GM19238 (cell line): Measurements from ENCODE around the gene OLIG3.

ENCODE experiments used
- DNase-seq: peaks from one replicate; pipeline ENCODE4 v3.0.0; 2011; ENCODE audit warnings: low spot score; ENCODE audit not compliant: insufficient read length

OLIG3 gene

DNA sequence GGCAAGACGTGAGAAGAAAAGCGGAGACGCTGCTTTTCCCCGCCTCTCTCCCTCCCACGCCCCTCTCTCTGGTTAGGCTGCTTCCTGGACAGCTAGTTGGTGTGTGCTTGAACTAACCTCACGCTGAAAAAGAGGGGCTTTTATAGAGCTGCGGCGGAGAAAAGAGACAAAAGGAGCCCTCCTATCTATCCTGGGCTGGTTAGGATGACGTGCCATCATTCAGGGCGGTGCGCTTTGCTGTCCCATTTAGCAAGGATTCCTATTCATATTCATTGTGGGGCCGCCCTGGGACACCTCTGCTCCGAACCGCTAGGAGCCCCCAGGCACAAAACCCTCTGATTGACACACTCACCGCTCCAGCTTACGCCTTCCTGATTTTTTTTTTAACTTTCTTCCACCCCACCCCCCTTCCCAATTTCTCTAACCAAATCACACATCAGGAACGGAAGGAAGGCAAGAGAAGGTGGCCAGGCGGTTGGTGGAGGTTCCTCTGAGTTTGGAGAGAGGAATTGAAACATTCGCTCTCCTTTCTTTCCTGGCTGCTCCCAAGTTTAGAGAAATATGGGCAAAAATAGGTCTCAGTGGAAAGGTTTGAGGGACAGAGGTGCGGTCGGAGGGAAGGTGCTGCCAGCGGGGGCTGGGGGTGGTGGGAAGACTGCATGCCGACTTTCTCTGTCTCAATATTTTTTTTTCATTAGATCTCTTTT lies at the start of gene OLIG3:
Gene OLIG3, minus strand, starts transcription at position 114 of the 707 bp plus-strand sequence. CDS start 224 bp downstream, outside the sequence.
- DNase-seq: no peak

DNA sequence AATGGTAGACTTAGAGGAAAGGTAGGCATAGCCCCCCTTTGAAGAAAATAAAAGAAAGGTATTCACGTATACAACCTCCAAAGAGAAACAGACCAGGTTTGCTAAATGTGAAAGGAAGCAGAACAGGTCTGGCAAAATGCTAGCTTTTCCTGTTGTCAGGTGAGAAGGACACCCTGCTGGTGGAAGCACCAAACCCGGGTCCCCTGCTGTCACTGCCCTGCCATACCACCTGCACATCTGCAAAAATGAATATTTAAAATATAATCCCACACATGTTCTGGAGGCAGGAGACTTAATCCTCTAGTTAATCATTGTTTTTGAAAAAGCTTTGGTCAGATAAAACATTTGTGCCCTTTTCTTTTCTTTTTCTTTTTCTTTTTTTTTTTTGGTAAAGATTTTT lies 48.9 kb upstream of the OLIG3 start:
- DNase-seq: no peak

DNA sequence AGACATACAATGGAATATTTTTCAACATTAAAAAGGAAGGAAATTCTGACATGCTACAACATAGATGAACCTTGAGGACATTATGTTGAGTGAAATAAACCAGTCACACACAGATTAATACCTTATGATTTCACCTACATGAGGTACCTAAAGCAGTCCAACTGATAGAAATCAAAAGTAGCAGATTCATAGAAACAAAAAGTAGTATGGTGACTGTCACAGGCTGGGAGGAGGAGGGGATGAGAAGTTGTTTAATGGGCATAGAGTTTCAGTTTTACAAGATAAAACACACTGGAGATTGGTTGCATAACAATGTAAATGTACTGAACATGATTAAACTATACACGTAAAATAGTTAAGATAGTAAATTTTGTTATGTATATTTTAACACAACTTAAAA lies 48.5 kb upstream of the OLIG3 start:
- no peak for DNase-seq

DNA sequence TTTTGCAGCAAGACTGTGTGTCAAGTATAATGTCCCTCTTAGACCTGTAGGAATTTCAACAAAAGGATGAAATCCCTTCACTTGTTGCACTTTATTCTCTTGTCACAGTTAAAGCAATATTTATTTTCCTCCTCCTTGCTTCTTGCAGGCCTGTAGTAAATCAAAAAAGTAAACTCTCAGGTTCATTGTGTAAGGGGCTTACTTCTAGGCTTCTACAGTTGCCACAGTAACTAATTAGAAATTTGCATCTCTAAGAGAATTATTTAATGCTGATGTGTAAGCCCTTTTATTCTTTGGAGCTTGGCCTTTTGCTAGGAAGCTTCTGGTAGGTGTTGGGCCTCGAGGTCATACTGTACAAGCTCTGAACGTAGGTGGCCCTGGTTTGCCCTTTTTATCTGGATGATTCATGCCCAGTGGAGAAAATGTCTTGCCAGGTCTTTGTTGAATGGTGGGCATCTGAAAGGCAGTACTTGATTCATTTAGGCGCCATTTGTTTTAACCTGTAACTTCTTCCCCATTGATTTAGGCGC lies 47.4 kb upstream of the OLIG3 start:
- no peak for DNase-seq

DNA sequence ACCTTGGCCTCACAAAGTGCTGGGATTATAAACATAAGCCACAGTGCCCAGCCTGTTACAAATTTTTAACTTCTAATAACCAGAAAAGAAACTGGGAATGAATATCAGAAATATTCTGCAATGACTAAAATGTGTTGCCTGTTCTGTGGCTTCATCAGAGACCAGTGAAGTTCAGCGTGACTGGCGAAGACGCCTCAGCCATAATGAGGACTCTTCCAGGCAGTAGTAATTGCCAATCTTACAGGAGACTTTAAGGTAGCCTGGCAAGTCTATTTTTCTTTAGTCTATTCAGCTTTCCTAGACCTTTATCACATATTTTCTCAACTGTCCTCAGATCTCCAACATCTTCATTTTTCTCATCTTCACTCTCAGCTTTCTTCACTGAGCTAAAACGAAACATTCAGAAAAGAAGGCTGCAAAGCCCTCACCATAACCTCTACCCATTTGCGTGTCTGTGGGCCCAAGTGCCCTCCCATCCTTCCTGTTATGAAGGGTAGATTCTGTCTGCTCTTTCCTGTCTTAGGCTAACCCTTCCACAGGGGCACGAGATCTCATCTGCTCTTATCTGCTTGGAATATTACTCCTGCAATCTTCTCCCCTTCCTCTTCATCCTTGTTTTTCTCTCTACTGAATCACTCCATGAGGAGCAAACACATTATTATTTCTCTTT lies 42.0 kb upstream of the OLIG3 start:
- no peak for DNase-seq

DNA sequence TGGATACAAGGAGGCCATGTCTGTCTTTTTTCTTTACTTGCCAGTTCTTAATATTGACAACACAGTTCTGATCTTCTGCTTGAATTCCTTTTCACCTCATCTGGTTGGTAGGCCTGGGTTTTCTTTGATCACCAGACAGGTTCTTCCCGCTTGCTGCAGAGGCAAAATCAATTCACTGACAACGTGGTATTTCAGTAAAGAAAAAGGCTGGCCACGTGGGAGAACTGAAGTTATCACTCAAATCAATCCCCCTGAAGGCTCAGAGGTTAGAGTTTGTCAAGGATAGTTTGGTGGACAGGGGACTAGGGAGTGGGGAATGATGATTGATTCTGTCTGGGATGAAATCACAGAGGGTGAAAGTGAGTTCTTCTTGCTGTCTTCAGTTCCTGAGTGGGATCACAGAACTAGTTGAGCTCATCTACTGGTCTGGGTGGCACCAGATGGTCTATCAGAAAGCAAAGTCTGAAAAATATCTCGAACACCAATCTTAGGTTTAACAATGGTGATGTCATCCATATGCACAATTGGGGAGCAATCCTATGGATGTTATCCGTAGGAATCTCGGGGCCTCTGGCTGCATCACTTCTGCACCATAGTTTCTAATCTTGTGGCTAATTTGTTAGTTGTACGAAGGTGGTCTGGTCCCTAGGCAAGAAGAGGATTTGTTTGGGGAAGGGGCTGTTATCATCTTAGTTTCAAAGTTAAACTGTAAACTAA lies 37.3 kb upstream of the OLIG3 start:
- DNase-seq: no peak

DNA sequence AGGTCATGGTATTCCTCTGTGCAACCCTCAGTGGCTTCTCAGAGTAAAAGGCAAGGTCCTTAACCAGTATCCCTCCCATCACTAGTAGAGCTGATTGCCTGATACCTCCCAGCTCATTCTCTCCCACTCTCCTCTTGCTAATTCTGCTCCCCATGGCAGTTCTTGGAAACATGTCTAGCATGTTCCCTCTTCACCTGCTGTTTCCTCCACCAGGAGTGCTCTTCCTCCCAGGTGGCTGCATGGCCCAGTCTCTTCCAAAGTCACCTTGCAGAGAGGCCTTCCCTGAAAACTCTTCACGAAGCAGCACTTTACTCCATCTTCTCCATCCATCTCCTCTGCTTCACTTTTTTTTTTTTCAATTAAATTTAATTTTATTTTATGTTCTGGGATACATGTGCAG lies 36.2 kb upstream of the OLIG3 start:
- no peak for DNase-seq

DNA sequence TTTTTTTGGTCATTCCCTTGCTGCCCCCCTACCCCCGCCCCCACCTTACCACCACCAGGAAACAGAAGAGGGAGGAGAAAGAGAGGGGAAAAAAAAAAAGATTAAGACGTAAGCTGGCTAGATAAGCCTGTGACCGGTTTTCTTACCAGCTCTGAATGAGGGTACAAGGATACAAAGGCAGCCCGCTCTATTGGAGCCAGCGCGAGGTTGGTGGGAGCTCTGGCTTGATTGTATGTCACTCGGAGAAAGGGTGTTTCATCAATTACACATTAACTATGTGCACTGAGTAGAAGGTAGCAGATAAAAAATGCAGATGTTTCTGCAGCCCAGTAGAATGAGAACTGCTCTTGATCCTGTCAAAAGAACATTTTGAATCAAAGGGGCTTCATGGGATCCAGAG lies 28.6 kb upstream of the OLIG3 start:
- DNase-seq: no peak

DNA sequence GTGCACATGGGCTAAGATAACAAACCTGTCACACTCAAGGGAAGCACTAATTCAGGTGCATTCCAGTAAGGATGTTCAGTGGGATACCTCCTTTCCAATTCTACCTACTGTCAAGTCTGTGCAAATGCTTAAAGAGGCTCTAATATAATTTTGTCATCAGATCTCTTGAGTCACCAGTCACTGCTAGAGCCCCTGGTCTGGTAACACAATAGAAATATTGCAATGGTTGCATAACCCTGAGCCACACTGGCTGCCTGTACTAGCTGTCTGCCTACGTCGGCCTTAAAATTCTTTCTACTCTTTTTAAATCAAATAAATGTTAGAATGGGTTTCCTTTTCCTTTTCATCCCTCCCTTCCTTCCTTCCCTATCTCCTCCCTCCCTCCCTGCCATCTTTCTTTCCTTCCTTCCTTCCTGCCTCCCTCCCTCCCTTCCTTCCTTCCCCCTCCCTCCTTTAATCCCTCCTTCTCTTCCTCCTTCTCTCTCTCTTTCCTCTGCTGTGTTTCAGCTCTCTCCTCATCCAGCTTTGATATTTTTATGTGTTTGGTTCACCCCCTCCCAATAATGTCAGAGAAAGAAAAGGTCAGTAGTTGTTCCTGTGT lies 28.1 kb upstream of the OLIG3 start:
- DNase-seq: no peak

DNA sequence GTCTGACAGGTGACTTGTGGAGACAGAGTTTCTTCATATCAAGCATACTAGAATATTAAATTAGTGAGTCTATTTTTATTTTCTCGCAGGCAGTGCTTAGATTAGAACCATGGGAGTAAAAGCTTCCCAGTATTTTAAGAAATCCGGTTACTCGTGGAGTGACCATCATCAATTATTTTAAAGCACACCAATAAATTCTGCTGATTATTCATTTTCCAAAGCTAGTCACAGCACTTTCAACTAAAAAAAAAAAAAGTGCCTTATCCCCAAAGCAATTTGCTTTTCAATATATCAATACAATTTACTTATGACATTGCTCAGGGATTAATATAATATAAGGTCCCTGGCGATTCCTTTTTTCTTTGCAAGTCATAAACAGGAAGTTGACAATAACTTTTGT lies 26.3 kb upstream of the OLIG3 start:
- no peak for DNase-seq

DNA sequence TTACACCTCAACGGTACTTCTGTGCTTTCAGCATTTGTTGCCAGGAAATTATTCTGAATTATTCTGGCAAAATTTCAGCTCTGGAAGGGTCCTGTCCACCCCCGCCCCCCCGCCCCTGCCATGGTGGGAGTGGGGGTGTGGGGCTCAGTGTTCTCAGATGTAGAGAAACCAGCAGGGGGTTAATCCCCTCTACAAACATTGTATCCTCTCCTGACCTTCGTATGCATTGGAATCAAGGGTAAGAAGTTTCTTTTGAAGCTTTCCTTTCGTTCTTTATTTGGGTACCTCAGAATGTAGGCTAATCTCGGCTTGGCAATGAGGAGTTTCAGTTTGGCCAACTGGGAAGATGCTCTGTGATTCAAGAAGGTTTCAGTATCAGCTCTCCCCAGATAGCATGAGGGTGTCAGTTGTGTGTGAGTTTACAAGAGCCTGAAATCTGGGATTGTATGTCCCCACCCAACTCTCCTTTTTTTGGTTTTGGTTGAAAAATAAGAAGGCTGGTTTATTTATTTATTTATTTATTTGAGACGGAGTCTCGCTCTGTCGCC lies 25.5 kb upstream of the OLIG3 start:
- DNase-seq: no peak

DNA sequence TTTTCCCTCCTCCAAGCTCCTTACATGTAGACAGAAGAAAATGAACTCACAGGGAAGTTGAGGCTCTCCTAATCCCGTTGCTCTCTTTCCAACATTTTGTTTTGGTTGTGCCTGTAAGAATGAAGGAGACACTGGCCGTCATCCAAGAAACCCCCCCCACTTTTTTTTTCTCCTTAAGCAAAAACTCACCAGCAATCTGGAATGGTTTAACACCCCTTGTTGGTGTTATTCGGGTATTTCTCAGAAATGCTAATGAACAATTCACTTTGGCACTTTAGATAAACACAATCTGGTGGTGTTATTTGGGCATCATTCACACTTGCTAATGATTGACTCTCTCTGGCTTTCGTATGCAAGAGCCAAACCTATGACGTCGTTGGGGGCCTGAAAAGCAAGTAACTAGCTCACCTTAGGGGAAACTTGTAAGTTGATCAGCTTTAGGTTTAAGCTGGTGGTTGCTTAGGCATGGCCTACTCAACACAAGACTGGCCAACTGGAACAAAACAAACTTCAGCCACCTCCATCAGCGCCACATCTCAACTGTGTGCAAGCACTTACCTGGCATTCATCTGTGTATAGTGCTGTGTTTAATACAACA lies 24.3 kb upstream of the OLIG3 start:
- no peak for DNase-seq

DNA sequence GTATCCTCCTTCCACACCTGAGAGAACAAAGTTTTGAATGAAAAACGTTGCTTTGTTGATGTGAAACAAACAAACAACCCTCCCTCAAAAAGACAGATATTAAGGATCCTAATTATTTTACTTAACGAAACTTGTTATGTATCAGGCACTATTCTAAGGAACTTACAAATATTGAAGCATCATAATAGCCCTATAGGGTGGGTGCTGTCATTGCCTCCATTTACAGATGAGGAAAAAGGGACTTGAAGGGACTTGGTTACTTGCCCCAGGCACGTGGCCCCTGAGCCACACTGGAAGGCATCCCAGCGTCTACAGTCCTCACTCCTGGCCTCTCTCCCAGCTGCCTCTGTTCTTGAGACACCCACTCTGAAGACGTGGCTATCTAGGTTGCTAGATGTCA lies 20.2 kb upstream of the OLIG3 start:
- DNase-seq: no peak

DNA sequence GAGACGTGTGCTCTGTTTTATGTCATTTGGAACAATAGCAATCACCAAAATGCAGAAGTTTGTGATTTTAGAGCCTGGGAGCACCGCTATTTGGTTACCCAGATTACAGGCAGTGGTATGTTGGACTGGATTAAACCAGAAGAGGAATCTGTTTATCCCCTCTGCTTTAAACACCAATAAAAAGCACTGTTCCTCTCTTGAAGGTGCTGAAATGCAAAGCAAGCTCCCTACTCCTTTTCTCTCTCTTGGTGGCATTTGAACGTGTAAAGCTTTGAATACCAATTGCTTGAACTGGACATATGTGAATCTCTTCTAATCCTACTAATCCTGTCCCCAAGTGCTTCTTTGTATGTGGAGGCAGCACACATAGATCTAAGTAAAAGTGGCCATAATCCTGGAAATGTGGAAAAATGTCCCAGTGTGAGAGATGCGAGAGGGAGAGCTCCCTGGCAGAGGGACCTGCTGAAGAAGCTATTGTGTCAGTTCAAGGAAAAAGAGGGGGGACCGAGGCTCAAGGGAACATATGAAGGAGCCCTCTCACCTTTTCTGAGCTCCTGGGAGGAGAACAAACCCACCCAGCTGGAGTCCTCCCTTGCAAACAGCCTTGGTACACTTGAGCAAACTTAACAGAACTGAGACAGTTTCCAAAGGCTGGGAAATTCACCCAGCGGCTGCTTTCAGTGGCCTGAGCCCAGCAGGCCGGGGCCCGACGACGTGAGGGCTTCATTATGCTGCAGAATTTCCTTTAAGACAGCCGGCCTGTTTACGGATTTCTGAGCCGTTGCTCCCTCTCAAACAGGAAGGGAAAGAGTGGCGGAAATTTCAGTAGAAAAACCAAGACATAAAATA lies 18.8 kb upstream of the OLIG3 start:
- DNase-seq: no peak

DNA sequence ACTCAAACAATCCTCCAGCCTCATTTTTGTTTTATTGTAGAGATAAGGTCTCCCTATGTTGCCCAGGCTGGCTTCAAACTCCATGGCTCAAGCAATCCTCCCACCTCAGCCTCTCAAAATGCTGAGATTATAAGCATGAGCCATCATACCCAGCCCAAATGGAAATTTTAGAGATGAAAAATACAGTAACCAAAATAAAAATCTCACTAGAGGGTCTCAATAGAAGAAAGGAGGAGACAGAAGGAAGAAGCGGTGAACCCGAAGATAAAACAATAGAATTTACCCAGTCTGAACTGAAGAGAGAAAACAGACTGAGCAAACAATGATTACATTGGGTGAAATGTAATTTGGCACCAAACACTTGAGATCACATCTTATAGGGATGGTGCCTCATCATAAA lies 16.7 kb upstream of the OLIG3 start:
- no peak for DNase-seq

DNA sequence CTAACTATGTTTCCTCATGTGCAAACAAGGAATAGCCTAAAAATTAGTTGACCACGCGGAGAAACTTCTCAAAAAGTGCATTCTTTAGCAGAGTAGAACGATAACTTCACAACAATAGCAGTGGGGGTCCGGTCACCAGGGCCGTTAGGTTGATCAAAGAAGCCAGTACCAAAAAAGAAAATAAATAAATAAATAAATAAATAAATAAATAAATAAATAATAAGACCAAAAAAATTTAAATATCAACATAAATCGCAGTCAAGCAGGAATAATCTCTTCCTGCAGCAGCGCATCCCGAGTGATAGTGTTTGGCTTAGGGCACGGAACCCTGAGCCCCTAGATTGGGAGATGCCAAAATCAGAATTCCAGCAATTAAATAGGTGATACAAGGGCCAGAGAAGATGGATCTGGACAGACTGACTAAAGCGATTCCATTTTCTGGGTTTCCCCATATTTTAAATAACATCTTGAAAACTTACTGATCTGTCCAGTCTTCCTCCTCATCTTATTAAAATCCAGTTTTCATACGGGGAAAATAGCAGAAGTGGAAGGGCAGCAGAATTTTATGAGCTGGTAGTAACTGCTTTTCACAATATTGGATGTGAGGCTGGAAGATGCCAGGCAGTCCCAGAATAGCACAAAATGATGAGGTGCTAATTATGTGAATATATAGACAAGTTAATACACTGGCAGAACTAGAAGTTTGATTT lies 4.4 kb upstream of the OLIG3 start:
- no peak for DNase-seq

DNA sequence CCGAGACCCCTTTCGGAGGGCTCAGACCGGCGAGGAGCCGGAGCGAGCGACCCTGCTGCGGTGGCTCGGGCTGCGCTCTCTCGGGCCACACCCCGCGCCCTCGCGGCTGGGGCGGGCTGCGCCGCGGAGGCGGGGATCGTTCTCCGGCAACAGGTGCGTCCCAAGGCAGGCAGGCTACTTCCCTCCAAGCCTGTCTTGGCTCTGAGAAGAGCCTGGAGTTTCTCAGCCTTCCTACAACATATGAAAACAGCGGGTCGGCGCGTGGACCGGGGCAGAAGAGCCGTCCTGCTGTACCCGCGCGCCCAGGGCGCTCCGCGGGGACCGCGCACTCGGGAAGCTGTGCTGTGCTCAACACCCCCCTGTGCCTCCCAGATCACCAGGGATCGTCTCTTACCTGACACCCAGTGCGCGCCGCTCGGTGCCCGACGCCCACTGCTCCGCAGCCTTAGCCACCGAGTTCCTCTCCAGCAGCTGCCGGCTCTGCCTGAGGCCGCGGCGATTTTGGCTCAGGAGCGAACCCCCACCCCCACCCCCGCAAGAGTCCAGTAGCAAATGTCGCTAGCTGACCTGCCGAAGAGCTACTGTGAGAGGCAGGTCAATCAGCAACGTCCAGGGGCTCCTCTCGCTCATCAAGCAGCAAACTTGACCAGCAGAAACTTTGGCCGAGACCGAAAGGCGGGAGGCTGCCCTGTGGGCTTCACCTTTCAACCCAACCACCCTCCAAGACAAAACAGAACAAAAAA lies 3.7 kb upstream of the OLIG3 start:
- no peak for DNase-seq

DNA sequence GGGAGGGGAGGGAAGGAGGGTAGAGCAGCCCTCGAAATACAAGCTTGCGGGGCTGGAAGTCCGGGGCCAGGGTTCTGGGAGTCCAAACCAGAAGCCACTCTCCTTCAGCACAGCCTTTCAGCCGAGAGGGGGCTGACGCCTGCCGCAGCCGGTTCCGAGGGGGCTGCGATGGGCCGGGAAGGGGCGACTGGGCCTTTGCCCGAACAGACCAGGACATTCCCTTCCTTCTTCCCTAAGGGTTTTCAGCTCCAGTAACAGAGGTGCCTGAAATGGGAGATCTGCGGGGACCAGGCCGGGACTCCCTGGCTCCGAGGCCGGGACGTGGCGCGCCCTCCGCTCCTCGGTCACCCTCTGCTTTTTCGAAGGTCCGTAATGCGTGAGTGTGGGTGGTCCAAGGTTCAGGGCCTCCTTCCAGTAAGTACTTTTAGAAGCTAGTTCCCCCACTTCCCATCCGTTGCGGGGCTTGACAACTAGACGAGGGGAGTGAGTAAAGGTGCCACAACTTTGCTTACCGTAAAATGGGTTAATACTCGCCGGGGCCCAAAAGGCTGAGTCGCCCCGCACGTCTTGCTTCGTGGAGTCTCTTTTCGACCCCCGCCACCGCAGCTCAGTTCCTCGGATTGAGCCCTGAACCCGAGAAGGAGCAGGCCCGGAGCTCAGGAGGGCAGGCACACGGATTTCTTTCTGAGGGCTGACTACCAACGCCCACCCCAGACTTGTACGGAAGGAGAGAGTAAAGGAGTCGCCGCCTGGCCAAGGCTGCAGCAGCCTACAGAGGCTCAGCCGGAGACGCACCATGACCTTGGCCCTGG lies 2.9 kb upstream of the OLIG3 start:
- no peak for DNase-seq
